NCI-H345 treated with DMSO at 0.1 percent for 48 hours (cell line): ENCODE data around the gene VCL.
A peak's percentile ranks its signal among the peaks of the same experiment; 100 is the strongest.
"Not testable (repeated sequence)": the region's sequence is repeated elsewhere in the genome, so short reads cannot be mapped to it uniquely, and the experiment has no call there.

ENCODE experiments used
- DNase-seq: peaks from one replicate; lab custom pipeline; 2025; ENCODE audit not compliant: unreplicated experiment; lab: John Stamatoyannopoulos, UW

VCL gene

DNA sequence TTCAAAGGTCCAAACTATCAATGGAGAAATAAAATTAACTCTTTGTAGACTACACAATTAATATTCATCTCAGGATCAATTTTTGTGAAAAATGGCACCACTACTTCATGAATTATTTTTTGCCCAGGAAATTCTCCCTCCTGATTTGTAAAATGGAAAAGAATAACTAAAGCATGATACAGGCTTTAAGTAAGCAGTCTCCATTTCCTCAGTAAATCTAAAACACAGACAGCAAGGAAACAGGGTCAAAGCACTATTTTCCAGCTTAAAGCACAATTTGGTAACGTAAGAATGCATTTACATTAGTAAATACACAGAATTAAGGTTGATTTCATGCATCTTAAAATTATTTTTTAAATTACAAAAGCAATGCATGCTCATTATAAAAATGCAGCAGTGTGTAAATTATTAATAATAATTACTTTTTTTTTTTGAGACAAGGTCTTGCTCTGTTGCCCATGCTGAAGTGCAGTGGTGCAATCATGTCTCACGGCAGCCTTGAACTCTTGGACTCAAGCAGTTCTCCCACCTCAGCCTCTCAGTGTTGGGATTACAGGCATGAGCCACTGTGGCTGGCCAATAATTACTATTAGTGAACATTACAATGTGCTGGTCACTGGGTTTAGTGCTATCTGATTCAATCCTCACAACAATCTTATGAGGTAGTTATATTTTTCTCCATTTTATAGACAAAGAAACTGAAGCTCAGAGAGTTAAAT, 26.1 kb upstream of the VCL start:
- DNase-seq, result no peak

DNA sequence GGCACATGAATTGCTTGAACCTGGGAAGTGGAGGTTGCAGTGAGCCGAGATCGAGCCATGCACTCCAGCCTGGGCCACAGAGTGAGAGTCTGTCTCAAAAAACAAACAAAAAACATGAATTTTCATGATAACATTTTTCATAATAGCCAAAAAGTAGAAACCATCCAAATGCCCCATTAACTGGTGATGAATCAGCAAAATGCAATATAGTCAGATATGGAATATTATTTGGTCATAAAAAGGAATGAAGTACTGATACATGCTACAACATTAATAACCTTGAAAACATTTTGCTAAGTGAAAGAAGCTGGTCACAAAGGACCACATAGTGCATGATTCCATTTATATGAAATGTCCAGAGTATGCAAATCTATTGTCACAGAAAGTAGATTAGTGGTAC, 24.5 kb upstream of the VCL start:
- DNase-seq, result no peak

DNA sequence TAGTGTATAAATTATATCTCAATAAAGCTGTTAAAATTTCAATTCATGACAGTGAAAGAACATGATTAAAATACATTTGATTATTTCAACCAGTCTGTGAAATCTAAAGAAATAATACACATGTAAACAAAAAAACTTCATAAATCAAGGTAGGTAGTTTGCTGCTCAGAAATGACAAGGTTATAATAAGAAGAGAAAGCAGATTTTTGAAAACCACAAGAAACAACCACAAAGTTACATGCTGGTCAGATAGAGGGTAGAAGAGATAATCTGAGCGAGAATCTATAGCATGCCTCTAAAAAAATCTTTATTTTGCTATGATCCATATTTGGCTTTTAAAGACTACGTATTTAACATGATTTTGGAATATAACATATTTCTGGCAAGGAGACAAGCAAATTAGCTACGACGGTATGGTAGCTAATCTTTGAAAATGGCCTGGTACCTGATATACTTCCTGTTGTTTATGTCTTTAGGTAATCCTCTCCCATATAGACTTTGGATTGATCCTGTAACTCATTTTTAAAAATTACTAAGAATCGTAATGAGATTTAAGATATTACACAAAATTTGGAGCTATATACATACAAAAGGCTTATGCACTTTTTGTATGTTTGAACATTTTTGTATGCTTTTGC, 23.5 kb upstream of the VCL start:
- DNase-seq, result no peak

DNA sequence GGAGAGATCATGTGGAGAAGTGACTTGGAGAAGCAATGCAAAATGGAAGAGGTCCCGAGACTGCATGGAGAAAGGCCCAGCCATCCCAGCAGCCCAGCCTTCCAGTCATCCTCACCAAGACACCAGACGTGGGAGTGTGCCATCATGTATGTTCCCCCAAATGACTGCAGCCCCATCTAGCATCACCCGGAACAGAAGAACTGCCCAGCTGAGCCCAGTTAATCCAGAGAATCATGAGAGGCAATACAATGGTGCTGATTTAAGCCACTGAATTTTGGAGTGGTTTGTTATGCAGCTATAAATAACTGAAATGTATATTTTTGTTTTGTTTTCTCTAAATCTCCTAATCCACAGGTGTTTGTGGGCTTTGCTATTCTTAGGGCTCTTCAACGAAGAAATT, 22.5 kb upstream of the VCL start:
- DNase-seq, result no peak

DNA sequence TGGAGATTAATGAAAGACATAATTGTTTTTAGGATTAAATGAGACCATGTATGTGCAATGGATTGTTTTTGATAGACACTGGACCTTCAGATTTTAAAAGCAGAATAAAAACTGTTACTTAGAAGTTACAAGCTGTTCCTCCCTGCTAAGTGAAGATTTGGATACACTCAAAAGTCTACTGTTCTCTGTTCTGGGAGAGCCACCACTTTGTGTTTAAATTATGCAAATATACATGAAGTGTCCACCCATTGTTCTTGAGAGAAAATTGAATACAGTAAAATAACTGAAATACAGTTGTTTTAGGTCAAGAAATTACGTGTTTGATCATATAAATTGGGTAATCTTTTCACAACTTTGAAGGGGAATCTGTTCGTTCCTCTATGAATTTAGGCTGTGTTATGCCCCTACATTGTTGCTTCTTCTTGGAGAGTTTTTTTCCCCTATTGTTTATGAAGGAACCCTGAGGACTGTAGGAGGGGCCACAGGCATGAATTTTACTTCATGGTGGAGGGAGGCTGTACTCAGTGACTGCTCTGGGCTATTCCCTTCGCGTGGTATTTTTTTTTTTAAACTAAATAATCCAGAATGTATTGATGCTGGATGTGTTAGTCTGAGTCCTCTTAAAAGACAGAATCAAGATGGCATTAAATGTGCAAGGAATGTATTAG, 18.6 kb upstream of the VCL start:
- DNase-seq, result no peak

DNA sequence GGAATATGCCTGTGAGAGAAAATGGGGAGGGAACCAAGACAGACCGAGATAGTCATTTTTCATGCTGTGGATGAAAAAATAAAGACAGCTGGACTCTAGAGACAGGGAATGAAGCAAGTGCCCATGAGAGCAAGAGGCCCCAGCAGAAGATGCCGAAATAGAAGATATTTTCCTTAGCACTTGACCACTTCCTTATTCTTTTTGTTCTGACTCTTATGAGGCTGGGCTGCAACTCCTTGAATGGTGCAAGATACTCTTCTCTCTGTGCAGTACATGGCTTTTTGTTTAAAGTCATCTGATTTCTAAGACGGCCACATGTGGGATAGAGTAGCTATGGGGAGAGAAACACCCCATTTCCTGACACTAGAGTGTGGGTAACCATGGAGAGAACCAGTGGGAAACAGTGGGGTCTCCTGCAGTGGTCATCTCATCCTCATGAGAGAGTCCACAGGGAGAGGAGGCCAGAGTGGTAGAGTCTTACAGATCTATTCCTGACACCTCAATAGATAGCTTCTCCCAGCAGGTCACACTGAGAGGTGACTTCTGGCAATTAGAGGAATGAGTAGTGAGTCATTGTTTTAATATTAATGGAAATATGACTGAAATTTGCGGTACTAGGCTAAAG, 18.0 kb upstream of the VCL start:
- no peak for DNase-seq

DNA sequence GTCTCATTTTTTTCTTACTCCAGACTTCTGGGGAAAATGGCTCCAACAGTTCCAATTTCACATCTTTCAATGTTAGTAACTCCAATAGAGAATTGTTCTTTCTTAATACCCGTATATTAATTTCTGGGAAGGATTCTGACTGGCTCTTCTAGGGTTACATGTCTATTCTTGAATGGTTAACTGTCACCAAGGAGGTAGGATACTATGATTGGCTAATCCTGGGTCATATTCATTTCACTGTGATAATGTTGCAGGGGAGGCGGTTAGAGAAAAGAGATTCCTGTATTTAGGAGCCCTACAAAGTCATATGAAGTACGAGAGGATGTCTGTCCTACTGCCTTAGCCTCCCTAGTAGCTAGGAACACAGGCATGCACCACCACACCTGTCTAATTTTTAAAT, 16.1 kb upstream of the VCL start:
- DNase-seq, result no peak

DNA sequence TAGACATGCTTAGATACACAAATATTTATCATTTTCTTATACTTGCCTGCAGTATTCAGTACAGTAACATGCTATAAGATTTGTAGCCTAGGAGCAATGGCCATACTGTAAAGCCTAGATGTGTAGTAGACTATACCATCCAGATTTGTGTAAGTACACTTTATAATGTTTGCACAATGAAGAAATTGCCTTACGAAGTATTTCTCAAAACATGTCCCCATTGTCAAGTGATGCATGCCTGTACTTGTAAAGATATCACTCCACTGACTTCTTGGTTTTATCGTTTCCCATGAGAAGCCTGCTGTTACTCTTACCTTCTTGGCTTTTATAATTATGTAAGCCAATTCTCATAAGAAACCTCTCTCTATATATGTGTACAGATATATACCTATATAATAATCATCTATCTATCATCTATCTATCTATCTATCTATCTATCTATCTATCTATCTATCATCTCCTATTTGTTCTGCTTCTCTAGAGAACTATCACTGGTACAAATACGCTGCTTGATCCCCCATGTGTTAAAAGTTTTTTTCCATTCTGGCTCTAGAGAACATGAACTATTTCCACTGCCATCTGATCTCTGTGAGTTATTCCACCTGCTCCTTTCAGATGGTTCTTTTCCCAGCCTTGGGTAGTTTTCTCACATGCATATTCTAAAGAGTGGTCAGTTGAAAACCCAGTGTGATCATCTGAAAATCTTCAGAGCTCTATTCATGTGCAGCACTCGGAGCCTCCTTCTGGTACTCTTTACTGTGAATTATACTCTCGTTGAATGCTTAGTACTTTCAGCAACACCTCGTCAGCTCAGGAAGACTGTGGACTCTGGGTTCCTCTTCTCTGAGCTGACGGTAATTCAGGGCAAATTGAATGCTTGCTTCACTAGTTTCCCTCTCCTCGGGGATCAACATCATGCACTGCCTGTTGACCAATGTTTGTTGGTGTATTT, 14.5 kb upstream of the VCL start:
- DNase-seq, result no peak

DNA sequence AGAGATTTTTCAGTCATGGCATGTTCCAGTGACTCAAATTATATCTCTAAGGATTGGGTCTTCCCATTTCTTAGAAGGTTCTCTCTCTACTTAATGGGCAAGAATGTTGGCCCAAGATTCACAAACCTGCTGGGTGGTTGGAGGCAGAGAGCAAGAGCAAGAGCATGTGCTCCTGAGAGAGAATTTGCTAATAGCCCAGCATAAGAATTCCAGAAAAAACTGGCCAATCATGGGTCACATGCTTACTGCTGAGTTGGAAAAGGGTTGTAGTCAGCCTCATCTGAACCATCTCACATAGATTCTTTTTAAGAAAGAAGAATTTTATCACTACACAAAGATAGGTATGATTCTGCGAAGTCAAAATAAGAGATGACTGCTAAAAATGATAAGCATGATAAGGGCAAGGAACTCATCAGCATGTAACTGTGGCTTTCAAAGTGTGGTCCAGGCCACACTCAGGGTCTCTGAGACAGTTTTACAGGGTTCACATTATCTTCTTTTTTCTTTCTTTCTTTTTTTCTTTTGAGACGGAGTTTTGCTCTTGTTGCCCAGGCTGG, 8.2 kb upstream of the VCL start:
- DNase-seq, result no peak

DNA sequence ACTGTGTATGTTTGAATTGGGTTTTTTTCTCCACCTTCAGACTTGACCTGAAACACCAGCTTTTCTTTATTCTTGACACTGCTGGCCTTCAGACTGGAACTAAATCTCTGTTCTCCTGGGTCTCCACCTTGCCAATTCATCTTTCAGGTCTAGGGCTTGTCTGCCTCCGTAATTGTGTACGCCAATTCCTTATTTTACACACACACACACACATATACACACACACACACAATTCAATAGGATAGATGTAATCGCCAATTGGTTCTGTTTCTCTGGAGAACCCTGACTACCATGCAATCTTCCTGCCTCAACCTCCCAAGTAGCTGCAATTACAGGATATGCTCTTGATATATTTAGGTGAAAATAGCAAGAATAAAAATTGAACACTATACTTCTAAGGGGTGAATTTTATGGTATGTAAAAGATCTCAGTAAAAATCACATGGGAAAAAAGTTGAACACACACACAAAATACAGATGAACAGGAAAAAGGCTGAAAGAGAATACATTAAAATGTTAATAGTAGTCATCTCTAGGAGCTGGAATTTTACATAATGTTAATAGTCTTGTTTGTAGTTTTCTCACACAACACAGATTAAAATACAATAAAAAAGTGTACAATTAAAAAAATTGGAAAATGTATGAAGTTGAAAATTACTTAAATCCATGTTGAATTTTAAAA, 6.6 kb upstream of the VCL start:
- no peak for DNase-seq

DNA sequence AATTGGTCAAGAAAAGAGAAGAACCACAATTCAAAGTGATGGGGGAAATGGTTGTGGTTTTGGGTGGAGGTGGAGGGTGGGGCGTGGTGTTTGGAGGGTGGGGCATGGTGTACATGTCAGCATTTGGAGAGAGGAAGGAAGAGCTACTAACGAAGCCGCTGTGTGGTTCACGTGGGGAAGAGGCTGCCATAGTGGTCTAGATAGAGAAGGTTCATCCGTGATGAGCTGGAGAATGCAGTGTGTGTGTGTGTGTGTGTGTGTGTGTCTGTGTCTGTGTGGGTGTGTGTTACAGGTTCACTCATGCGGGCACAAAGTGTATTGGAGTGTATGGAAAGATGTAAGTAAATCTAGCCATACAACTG, 6.1 kb upstream of the VCL start:
- DNase-seq, result no peak

DNA sequence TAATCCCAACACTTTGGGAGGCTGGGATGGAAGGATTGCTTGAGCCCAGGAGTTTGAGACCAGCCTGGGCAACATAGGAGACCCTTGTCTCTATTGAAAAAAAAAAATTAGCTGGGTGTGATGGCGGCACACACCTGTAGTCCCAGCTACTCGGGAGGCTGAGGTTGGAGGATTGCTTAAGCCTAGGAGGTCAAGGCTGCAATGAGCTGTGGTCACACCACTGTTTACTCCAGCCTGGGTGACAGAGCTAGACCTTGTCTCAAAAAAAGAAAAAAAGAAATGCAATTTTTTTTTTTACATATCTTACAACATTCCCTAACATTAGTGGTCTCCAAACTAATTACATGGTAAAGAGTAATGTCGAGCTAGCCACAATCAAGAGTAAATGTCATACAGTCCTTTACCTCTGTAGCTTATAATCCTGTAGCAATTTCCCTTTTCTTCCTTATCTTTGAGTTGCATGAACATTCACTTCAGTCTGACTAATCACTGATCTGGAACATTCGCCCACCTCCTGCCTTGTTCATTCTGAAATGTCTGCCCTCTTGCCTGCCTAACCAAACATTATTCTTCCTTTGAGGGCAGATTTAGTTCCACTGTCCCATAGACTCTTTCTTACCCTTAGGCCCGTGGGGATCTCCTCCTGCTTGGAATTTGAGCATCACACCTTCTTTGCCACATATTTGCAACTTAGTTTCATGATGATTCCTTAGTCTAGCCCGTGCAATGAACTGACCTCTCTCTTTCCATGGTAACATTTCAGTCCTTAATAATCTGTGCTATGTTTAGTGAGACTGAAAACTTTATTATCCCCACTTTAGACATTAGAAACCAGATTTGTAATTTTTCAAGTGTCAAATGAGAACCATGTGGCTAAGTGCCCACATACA, 4.8 kb upstream of the VCL start:
- DNase-seq, result no peak

DNA sequence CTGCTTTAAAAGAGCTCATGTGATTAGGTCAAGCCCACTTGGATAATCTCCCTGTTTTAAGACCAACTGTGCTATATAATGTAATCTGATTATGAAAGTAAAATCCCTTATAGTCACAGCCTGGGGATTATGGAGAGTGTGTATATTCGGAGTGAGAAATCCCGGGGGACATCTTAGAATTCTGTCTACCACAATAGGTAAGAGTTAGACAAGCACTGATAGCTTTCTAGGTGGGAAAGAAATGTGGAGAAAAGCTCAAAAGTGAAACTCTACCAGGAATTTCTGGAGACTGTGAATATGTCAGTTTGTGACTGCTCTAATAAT, 2.9 kb upstream of the VCL start:
- DNase-seq, result no peak

DNA sequence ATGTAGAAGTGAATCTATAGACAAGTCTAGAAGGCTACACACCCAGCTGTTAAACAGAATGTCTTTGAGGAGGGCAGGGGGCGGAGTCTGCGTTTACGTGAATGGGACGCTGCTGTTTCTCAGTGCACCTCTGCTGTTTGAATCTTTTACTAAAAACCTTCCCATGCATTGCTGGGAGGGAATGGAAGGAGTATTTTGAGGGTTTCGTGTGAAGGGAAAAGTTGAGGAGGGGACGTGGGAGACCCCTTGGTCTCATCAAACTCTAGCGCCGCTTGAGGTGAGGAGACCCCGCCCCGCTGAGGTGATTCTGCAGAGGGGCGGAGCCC, 492 bp upstream of the VCL start:
- DNase-seq, result peak; percentile 83

DNA sequence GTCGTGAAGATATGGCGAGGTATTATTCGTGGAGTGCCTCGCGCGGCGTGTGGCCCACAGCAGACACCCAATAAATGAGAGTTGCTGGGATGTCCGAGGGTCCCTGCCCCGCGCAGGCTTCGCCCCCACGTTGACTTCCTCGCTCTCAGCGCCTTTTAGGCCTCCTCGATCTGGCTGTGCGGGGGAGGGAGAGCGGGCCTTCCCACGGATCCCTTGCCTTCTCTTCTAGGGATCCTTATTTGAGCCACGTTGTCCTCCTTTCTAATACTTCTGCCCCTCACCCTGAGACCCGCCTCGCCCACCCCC, 660 bp downstream of the VCL start:
- DNase-seq, result no peak

DNA sequence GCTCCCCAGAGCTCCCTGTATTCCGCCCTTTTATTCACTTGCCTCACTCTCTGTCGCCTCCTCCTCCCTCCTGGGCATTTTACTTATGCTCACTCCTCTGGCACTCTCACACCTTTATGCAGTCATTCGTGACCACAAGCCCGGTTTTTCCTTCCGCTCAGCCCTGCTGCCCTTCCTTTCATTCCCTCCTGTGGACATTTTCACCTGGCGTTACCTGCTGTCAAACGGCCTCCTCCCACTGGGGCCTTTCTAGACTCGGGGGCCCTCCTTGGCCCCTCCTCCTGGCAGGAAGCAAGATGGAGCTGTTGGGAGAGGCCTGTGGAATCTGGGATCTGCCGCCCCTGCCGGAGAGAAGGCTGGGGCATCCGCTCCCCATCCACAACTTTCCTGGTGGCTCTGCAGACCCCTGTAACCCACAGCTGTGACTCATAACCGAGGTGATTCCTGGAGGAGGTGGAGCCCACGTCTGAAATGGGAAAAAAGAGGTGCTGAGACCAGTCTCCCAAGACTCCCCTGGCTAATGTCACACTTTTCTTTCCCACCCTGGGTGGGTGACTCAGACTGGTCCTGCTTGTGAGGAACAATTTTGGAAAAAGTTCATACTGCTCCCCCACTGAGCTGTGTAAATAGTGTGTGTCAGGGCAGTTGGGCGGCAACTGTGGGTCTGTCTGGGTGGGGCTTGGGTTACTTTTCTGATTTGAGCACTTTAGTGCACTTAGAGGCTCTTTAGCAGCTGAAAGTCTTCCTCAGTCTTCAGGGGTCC, 1.2 kb downstream of the VCL start:
- no peak for DNase-seq

DNA sequence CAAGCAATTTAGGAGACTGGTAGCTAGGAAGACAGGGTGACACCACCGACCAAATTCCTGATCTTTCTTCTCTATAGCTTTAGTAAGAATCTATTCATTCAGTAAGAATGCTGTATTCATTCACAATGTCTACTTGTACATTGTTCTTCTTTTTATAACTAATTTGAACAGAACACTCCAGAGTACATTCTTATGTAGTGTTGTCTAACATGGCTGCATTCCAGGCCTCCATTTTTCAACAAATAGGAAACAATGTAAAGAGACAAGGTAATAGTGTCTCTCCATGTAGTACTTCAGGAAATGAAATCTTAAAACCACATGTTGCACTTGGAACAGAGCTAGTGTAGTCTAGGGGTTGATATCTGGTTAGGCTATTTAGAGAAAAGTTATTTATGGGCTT, 1.8 kb downstream of the VCL start:
- no peak for DNase-seq

DNA sequence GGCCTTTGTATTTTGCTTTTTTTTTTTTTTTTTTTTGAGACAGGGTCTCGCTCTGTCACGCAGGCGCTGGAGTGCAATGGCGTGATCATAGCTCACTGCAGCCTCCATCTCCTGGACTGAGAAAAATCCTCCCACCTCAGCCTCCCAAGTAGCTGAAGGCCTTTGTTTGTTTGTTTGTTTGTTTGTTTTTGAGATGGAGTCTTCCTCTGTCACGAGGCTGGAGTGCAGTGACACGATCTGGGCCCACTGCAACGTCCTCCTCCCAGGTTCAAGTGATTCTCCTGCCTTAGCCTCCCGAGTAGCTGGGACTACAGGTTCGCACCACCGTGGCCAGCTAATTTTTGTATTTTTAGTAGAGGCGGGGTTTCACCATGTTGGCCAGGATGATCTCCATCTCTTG, 2.3 kb downstream of the VCL start:
- DNase-seq, result not testable (repeated sequence)
